Activated CD4-positive, alpha-beta T cell treated with anti-CD3 and anti-CD28 coated beads, Interleukin-2, amount 10 ng/mL, durations not matched to agents 7 days and 5 days (primary cell): Measurements from ENCODE around the gene TCAIM. TPM values are rescaled to one million over a fixed set of nuclear protein-coding genes. Genes with fewer than 3 reads are reported as not detected.

ENCODE experiments used
- CTCF ChIA-PET: fragments of 350-600 bp; sonication (Branson Sonifier 250); formaldehyde crosslinking; loops from one replicate; lab custom pipeline; 2021; ENCODE audit warnings: antibody characterized with exemption; lab: Charles Lee
- POLR2A ChIA-PET: fragments of 350-600 bp; sonication (Branson Sonifier 250); formaldehyde crosslinking; loops from one replicate; lab custom pipeline; 2021; ENCODE audit warnings: antibody characterized with exemption; lab: Charles Lee
- DNase-seq: peaks from one replicate; pipeline ENCODE4 v3.0.0-alpha.2; 2020
- H3K27ac Mint-ChIP-seq: one replicate; pipeline ENCODE4 v1.8.0; 2021; ENCODE audit warnings: mild to moderate bottlenecking, moderate library complexity, mixed read lengths
- H3K27me3 Mint-ChIP-seq: one replicate; pipeline ENCODE4 v1.8.0; 2021; ENCODE audit warnings: mixed read lengths
- H3K36me3 Mint-ChIP-seq: one replicate; pipeline ENCODE4 v1.8.0; 2021; ENCODE audit warnings: low read depth, mixed read lengths
- H3K4me1 Mint-ChIP-seq: one replicate; pipeline ENCODE4 v1.8.0; 2021; ENCODE audit warnings: mixed read lengths
- H3K4me3 Mint-ChIP-seq: one replicate; pipeline ENCODE4 v1.8.0; 2021; ENCODE audit warnings: mild to moderate bottlenecking, moderate library complexity, mixed read lengths
- H3K9me3 Mint-ChIP-seq: one replicate; pipeline ENCODE4 v1.8.0; 2021; ENCODE audit warnings: mixed read lengths
- total RNA-seq, 2 experiments: library from RNA; stranded (reverse); gene quantifications; one replicate each; pipeline ENCODE4 v1.2.3, GENCODE V29; 2021

TCAIM gene
- 10 to 100 TPM; 16.4 to 19.9 TPM for total RNA-seq

DNA sequence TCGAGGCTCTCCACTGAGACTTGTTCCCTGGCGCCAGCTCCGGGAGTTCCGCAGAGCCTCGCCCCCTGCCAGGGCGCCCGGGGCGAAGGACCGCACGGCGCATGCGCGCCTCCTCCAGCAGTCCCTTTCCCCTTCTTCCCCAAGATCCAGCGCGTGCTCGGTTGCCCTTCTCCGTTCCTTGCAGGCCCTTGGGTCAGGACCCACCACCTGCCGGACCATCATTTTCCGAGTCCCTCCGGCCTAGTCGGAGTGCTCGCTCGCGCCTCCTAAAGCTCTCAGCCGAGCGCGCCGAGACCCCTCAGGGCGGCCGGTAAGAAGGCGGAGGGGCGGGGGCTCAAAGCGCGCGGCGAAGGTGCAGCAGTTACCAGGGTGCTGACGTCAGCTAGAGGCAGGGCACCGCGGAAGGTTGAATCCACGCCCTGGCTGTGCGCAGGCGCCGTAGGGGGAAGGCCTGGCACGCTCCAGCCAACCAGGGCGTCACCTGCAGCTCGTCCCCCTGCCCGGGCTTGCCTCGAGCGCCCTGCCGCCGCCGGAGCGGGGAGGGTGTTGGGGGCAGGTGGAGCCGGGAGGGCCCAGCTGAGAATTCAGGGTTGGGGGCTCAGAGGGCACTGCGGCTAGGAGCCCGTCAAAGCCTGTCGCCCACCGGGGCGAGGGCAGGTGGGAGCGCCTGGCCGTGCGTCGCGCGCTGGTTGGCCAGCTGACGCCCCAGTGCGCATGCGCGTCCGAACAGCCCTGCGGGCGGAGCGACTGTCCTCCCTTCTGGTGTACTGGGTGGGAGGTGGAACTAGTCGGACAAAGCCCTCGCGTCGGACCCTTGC is at the start of gene TCAIM:
TCAIM (plus strand) TSS at position 757 of the 818 bp plus-strand sequence. CDS start 16,017 bp downstream, outside the sequence.
- DNase-seq, result peak; percentile 99
- no peaks in the 10 kb centered on the region for H3K9me3 Mint-ChIP-seq
- ChIA-PET POLR2A (interaction anchor here (1.2 kb wide), 1 partner anchor 173 kb away, joined by 3 read pairs; no protein-coding TSS in a partner anchor), CTCF (interaction anchor here (0.6 to 1.8 kb wide), 5 partner anchors 10 to 217 kb away, joined by 3 to 4 read pairs (median 3); partner anchors contain the start of gene ZKSCAN7)
- H3K27ac Mint-ChIP-seq, result peak within 1 kb of the TSS; percentile 100
- peak within 1 kb of the TSS; percentile 97 for H3K4me3 Mint-ChIP-seq
- peaks cover 7% of the 10 kb centered on the region for H3K36me3 Mint-ChIP-seq
- H3K27me3 Mint-ChIP-seq, result peaks cover 10% of the 10 kb centered on the region
- H3K4me1 Mint-ChIP-seq, result peaks cover 24% of the 10 kb centered on the region

DNA sequence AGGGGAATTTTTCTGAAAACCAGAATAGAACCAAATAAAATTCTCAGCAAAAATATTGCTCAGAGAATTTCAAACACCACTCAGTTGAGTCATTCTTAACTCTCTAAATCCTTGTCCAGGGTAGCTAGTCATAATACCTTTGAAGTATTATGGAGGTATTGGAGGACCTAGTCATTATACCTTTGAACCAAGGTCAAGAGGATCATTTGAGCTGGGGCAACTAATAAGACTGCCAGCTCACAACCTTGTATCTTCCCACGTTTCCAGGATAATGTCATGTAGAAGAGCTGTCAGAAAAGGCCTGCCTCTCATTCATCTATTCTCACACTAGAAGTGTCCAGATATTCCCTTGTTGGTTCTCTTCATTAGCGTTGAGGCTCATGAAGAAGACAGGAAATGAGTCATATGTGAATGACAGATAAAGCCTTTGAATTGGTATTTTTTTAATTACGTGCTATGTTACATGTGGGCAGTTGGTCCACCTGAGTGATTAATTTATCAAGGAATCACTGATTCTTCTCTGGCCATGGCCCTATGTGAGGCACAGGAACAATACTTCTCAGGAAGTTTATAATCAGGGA is 48.6 kb upstream of the TCAIM start:
- CTCF ChIA-PET, result interaction anchor here (0.7 kb wide), 1 partner anchor 533 kb away, joined by 3 read pairs; no protein-coding TSS in a partner anchor
- Mint-ChIP-seq H3K4me1 (no peaks in the 10 kb centered on the region), H3K36me3 (no peaks in the 10 kb centered on the region), H3K27ac (no peak overlapping the region), H3K27me3 (peaks cover 22% of the 10 kb centered on the region), H3K9me3 (no peaks in the 10 kb centered on the region), H3K4me3 (no peak overlapping the region)
- POLR2A ChIA-PET, result interaction anchor here (0.6 kb wide), 1 partner anchor 549 kb away, joined by 3 read pairs; no protein-coding TSS in a partner anchor
- DNase-seq, result no peak

- ChIA-PET POLR2A (no interaction called here), CTCF (no interaction called here)
- Mint-ChIP-seq H3K27me3 (peaks cover 33% of the 10 kb centered on the region), H3K36me3 (no peaks in the 10 kb centered on the region), H3K4me3 (no peak overlapping the region), H3K4me1 (no peaks in the 10 kb centered on the region), H3K27ac (no peak overlapping the region), H3K9me3 (no peaks in the 10 kb centered on the region)
- DNase-seq, result no peak
These were observed 46.3 kb upstream of the TCAIM start for GRCh38 chr3:44292276-44292675.

GRCh38 chr3:44292947-44293346 is 45.6 kb upstream of the TCAIM start:
- ChIA-PET CTCF (no interaction called here), POLR2A (no interaction called here)
- Mint-ChIP-seq H3K27me3 (peaks cover 33% of the 10 kb centered on the region), H3K4me1 (no peaks in the 10 kb centered on the region), H3K9me3 (no peaks in the 10 kb centered on the region), H3K4me3 (no peak overlapping the region), H3K27ac (no peak overlapping the region), H3K36me3 (no peaks in the 10 kb centered on the region)
- DNase-seq, result no peak

DNA sequence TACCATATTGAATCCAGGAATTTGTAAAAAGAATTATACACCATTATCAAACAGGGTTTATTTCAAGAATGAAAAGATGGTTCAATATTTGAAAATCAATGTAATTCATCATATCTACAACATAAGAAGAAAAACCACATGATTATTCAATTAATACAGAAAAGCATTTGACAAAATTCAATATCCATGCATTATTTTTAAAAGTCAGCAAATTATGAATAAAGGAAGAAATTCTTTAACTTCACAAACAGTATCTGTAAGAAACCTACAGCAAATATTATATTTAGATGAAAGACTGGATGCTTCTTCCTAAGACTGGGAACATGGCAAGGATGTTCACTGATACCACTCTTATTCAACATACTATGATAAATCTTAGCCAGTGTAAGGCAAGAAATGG is 41.3 kb upstream of the TCAIM start:
- Mint-ChIP-seq H3K4me1 (peaks cover 2% of the 10 kb centered on the region), H3K36me3 (no peaks in the 10 kb centered on the region), H3K27ac (no peak overlapping the region), H3K27me3 (peaks cover 19% of the 10 kb centered on the region), H3K9me3 (no peaks in the 10 kb centered on the region), H3K4me3 (no peak overlapping the region)
- ChIA-PET CTCF (interaction anchor here (0.6 kb wide), 1 partner anchor 30 kb away, joined by 3 read pairs; no protein-coding TSS in a partner anchor), POLR2A (no interaction called here)
- DNase-seq, result no peak

DNA sequence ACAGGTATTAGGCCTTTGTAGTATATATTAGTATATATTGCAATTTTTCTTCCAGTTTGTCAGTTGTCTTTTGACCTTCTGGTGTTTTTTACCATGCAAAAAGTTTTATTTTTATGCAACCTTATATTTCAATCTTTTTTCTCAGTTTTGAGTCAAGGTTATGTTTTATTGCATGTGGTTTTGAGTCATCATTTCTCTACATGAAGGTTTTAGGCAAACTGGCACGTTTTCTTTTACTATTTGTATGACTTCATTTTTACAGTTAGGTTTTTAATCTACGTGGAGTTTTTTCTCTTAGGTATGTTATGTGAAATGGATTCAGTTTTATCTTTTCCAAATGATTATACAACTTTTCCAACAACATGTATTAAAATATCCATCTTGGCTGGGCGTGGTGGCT is 36.8 kb upstream of the TCAIM start:
- DNase-seq, result no peak
- Mint-ChIP-seq H3K36me3 (no peaks in the 10 kb centered on the region), H3K27ac (no peak overlapping the region), H3K4me3 (no peak overlapping the region), H3K4me1 (peaks cover 2% of the 10 kb centered on the region), H3K27me3 (peaks cover 12% of the 10 kb centered on the region), H3K9me3 (no peaks in the 10 kb centered on the region)
- POLR2A ChIA-PET, result no interaction called here
- CTCF ChIA-PET, result no interaction called here

- no peak for DNase-seq
- Mint-ChIP-seq H3K4me1 (no peaks in the 10 kb centered on the region), H3K36me3 (no peaks in the 10 kb centered on the region), H3K27ac (no peak overlapping the region), H3K4me3 (no peak overlapping the region), H3K27me3 (peaks cover 9% of the 10 kb centered on the region), H3K9me3 (no peaks in the 10 kb centered on the region)
- ChIA-PET CTCF (interaction anchor here (0.6 kb wide), 2 partner anchors 61 to 1015 kb away, joined by 3 read pairs; no protein-coding TSS in a partner anchor), POLR2A (no interaction called here)
These were observed 29.1 kb upstream of the TCAIM start for GRCh38 chr3:44309500-44309899.

GRCh38 chr3:44318891-44319311 is 19.7 kb upstream of the TCAIM start:
- peaks cover 18% of the 10 kb centered on the region for H3K27me3 Mint-ChIP-seq
- CTCF ChIA-PET, result no interaction called here
- H3K9me3 Mint-ChIP-seq, result no peaks in the 10 kb centered on the region

DNA sequence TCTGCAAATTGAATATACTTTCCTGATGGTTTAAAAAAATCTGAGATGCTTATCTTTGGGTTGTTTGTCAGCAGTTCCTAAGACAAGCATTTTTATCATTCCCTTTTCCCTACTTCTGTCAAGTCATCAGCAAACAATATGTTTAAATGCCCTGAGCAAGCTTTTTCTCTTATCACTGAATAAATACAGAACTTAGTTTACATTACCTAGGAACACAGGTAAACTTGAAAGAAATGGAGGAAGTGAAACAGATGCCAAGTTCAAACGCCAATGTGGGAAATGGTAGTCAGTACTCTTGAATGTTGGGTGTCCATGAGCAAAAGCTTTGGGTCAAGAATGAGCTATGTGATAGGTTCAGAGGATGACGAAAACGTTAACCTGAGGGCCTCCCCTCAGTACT is 17.2 kb upstream of the TCAIM start:
- ChIA-PET CTCF (no interaction called here), POLR2A (no interaction called here)
- H3K9me3 Mint-ChIP-seq, result no peaks in the 10 kb centered on the region
- H3K4me3 Mint-ChIP-seq, result no peak overlapping the region
- no peaks in the 10 kb centered on the region for H3K36me3 Mint-ChIP-seq
- H3K27me3 Mint-ChIP-seq, result peaks cover 22% of the 10 kb centered on the region
- no peak overlapping the region for H3K27ac Mint-ChIP-seq
- DNase-seq, result no peak
- peaks cover 4% of the 10 kb centered on the region for H3K4me1 Mint-ChIP-seq

More at GRCh38 chr3:44318891-44319311, 19.7 kb upstream of the TCAIM start:
- peaks cover 4% of the 10 kb centered on the region for H3K4me1 Mint-ChIP-seq
- H3K27ac Mint-ChIP-seq, result no peak overlapping the region
- POLR2A ChIA-PET, result no interaction called here
- no peak for DNase-seq
- no peaks in the 10 kb centered on the region for H3K36me3 Mint-ChIP-seq
- no peak overlapping the region for H3K4me3 Mint-ChIP-seq

DNA sequence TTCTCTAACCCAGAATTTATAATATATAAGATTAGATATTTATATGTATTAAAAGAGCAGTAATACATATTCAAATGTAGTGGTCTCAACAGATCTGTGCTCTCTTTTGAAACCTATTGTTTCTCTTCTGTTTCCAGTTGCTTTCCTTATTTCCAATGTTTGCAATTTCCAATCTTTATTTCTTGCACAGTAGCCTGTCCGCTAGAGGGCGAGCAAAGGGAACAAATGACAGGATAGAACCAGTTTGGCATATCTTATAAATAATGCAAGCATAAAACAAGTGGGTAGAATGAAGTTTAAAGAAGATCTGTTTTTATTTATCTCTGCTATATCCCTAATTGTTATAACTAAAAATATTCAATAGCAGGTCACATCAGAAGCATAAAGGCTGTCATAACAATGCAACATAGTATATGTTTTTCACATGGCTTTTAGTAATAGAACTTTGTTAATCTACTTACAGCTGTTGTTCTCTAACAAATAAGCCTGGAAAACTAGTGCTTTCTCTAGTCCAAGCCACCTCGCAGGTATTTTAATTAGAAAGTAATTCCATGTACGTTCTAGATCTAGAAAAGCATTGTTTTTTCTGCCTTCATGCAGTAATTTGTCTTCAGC is 15.1 kb upstream of the TCAIM start:
- H3K27ac Mint-ChIP-seq, result no peak overlapping the region
- CTCF ChIA-PET, result interaction anchor here (1.2 to 1.5 kb wide), 2 partner anchors 13 to 14 kb away, joined by 3 to 4 read pairs; no protein-coding TSS in a partner anchor

DNA sequence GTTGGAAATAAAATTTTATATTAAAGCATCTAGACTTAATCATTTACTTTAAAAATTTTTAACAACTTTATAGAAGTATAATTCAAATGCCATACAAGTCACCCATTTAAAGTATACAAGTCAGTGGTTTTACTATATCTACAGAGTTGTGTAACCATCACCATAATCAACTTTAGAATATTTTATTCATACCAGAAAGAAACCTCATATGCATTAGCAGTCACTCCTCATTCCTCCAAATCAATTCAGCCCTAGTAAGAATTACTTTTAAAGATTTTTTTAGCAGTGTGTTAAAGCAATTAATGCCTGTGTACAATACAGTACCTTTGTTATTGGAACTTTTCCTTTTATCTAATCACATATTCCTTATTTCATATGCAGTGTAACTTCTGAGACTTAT is 14.0 kb upstream of the TCAIM start:
- H3K27me3 Mint-ChIP-seq, result peaks cover 24% of the 10 kb centered on the region
- no peak overlapping the region for H3K4me3 Mint-ChIP-seq
- POLR2A ChIA-PET, result interaction anchor here (0.6 kb wide), 1 partner anchor 145 kb away, joined by 4 read pairs; no protein-coding TSS in a partner anchor
- H3K36me3 Mint-ChIP-seq, result no peaks in the 10 kb centered on the region
- DNase-seq, result no peak
- H3K27ac Mint-ChIP-seq, result no peak overlapping the region
- CTCF ChIA-PET, result interaction anchor here (1.2 kb wide), 1 partner anchor 14 kb away, joined by 3 read pairs; no protein-coding TSS in a partner anchor
- no peaks in the 10 kb centered on the region for H3K9me3 Mint-ChIP-seq
- no peaks in the 10 kb centered on the region for H3K4me1 Mint-ChIP-seq

More for the DNA sequence above, 15.1 kb upstream of the TCAIM start:
- POLR2A ChIA-PET, result no interaction called here
- no peak overlapping the region for H3K4me3 Mint-ChIP-seq
- no peaks in the 10 kb centered on the region for H3K9me3 Mint-ChIP-seq
- peaks cover 27% of the 10 kb centered on the region for H3K27me3 Mint-ChIP-seq
- peak; percentile 67 for DNase-seq
- H3K4me1 Mint-ChIP-seq, result peaks cover 4% of the 10 kb centered on the region
- H3K36me3 Mint-ChIP-seq, result no peaks in the 10 kb centered on the region

DNA sequence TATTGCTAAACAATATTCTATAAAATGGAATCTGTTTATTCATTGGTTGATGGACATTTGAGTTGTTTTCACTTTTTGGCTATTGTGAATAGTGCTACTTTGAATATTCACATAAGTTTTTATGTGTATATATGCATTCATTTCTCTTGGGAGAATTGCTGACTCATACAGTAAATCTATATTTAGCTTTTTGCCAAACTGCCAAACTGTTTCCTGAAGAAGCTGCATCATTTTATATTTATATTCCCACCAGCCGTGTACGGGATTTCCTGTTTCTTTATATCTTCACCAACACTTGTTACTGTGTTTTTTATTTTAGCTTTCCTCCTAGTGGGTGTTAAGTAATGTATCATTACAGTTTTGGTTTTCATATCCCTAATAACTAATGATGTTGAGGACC is 12.5 kb upstream of the TCAIM start:
- ChIA-PET CTCF (interaction anchor here (0.6 kb wide), 1 partner anchor 219 kb away, joined by 8 read pairs; no protein-coding TSS in a partner anchor), POLR2A (no interaction called here)
- no peaks in the 10 kb centered on the region for H3K36me3 Mint-ChIP-seq
- no peaks in the 10 kb centered on the region for H3K9me3 Mint-ChIP-seq
- H3K27ac Mint-ChIP-seq, result no peak overlapping the region
- H3K4me1 Mint-ChIP-seq, result no peaks in the 10 kb centered on the region
- peaks cover 26% of the 10 kb centered on the region for H3K27me3 Mint-ChIP-seq
- DNase-seq, result no peak
- H3K4me3 Mint-ChIP-seq, result no peak overlapping the region
